ENCODE data around the gene PTCD2. TPM values are rescaled to one million over a fixed set of nuclear protein-coding genes. Genes with fewer than 3 reads are reported as not detected.

The PTCD2 gene
- total RNA-seq, 1 experiment from 2014 or later, result 12.7 TPM

DNA sequence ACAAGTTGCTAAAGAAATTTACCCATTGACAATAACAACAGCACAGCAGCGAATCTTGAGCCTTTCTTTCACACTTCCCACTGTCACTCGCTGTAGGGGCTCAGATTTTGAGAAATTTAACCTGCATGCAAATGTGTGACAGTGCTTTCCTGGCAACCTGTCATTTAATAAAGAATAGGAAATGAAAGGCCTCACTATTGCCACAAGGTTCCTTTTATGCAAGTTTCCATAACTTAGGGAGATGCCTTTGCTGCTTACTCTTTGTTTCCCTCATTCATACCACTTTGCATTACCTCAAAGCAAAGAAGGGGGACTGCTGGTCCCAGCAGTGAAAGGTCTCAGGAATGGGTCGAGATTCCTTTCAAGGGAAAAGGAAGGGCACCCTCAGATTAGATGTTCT lies 49.5 kb downstream of the PTCD2 start:
- intact Hi-C loops (cut with micrococcal nuclease; ENCODE audit: unreplicated experiment), result no loop called here
- ChIA-PET CTCF (no interaction called here), POLR2A (ENCODE audit: low non-redundant PET) (no interaction called here)
- H3K27me3 ChIP-seq (replicated peaks; ENCODE audit: insufficient read depth, low read depth, low read length, poor library complexity), result no peaks in the 10 kb centered on the region
- no peak overlapping the region for H3K27ac ChIP-seq (ENCODE audit: low read depth, low read length, poor library complexity, severe bottlenecking)
- no peaks in the 10 kb centered on the region for H3K36me3 ChIP-seq (ENCODE audit: insufficient read depth, low read length, poor library complexity, severe bottlenecking)
- DNase-seq (ENCODE audit: low spot score), result no peak
- no peaks in the 10 kb centered on the region for H3K9me3 ChIP-seq (ENCODE audit: low read depth, low read length, poor library complexity, severe bottlenecking)
- no peaks in the 10 kb centered on the region for H3K4me1 ChIP-seq (ENCODE audit: insufficient read depth, low read length, poor library complexity, severe bottlenecking)
- BruUV-seq (replicated peaks), result no TSS peak
- no peak overlapping the region for H3K4me3 ChIP-seq (ENCODE audit: low read depth, low read length, poor library complexity, severe bottlenecking)
- TF ChIP-seq, protein P1, sequence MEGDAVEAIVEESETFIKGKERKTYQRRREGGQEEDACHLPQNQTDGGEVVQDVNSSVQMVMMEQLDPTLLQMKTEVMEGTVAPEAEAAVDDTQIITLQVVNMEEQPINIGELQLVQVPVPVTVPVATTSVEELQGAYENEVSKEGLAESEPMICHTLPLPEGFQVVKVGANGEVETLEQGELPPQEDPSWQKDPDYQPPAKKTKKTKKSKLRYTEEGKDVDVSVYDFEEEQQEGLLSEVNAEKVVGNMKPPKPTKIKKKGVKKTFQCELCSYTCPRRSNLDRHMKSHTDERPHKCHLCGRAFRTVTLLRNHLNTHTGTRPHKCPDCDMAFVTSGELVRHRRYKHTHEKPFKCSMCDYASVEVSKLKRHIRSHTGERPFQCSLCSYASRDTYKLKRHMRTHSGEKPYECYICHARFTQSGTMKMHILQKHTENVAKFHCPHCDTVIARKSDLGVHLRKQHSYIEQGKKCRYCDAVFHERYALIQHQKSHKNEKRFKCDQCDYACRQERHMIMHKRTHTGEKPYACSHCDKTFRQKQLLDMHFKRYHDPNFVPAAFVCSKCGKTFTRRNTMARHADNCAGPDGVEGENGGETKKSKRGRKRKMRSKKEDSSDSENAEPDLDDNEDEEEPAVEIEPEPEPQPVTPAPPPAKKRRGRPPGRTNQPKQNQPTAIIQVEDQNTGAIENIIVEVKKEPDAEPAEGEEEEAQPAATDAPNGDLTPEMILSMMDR (conservative IDR thresholded peaks at IDR 0.05; ENCODE audit: low read depth, low read length), result no peak
- no peak for TF ChIP-seq EZH2 (IDR thresholded peaks at IDR 0.05; ENCODE audit: borderline replicate concordance, low read depth, low read length, poor library complexity, severe bottlenecking)

DNA sequence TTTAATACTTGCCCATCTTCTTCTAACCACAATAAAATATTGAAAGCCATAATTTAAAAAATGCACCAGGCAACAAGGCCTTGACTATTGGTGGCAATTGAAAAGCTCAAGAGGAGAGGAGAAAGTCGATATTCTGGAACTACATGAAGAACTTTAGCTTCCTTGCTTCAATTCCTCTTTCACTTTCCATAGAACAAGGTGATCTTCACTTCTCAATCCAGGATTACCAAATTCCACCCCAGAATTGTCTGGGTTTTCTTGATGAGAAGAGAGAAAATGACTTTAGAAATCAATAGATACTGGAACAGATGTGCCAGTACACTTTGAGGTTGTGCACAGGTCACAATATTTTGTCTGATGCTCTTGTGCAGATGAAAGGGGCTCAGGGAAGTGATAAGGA lies 52.2 kb downstream of the PTCD2 start:
- Histone ChIP-seq H3K4me1 (ENCODE audit: insufficient read depth, low read length, poor library complexity, severe bottlenecking) (no peaks in the 10 kb centered on the region), H3K4me3 (ENCODE audit: low read depth, low read length, poor library complexity, severe bottlenecking) (no peak overlapping the region), H3K27me3 (replicated peaks; ENCODE audit: insufficient read depth, low read depth, low read length, poor library complexity) (no peaks in the 10 kb centered on the region), H3K9me3 (ENCODE audit: low read depth, low read length, poor library complexity, severe bottlenecking) (no peaks in the 10 kb centered on the region), H3K36me3 (ENCODE audit: insufficient read depth, low read length, poor library complexity, severe bottlenecking) (no peaks in the 10 kb centered on the region), H3K27ac (ENCODE audit: low read depth, low read length, poor library complexity, severe bottlenecking) (no peak overlapping the region)
- intact Hi-C loops (cut with micrococcal nuclease; ENCODE audit: unreplicated experiment), result no loop called here
- TF ChIP-seq EZH2 (IDR thresholded peaks at IDR 0.05; ENCODE audit: borderline replicate concordance, low read depth, low read length, poor library complexity, severe bottlenecking), result no peak
- TF ChIP-seq, protein P1 (conservative IDR thresholded peaks at IDR 0.05; ENCODE audit: low read depth, low read length), result no peak
- no TSS peak for BruUV-seq (replicated peaks)
- CTCF ChIA-PET, result no interaction called here
- no peak for DNase-seq (ENCODE audit: low spot score)
- POLR2A ChIA-PET (ENCODE audit: low non-redundant PET), result no interaction called here

DNA sequence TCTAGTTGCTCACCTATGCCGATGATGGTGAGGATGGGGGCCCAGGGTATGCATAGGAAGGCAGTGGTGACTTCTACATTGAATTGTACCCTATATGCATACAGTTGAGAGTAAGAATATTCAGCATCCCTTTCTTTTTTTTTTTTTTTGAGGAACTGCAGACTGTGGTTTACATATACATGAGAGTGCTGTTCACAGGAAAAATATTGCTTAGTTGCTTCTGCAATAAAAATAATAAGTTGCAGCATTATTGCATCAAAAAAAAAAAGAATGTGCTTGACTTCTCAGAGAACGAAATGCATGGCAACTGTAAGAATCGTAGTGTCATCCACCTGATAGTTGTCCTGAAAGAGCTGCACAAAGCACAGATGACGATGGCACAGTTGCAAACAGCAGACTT lies 52.8 kb downstream of the PTCD2 start:
- intact Hi-C loops (cut with micrococcal nuclease; ENCODE audit: unreplicated experiment), result no loop called here
- no peak for DNase-seq (ENCODE audit: low spot score)
- POLR2A ChIA-PET (ENCODE audit: low non-redundant PET), result no interaction called here
- H3K27ac ChIP-seq (ENCODE audit: low read depth, low read length, poor library complexity, severe bottlenecking), result no peak overlapping the region
- H3K4me1 ChIP-seq (ENCODE audit: insufficient read depth, low read length, poor library complexity, severe bottlenecking), result no peaks in the 10 kb centered on the region
- no peak for TF ChIP-seq EZH2 (IDR thresholded peaks at IDR 0.05; ENCODE audit: borderline replicate concordance, low read depth, low read length, poor library complexity, severe bottlenecking)
- TF ChIP-seq, protein P1 (conservative IDR thresholded peaks at IDR 0.05; ENCODE audit: low read depth, low read length), result no peak
- H3K9me3 ChIP-seq (ENCODE audit: low read depth, low read length, poor library complexity, severe bottlenecking), result no peaks in the 10 kb centered on the region
- CTCF ChIA-PET, result no interaction called here
- no TSS peak for BruUV-seq (replicated peaks)
- no peaks in the 10 kb centered on the region for H3K27me3 ChIP-seq (replicated peaks; ENCODE audit: insufficient read depth, low read depth, low read length, poor library complexity)
- H3K4me3 ChIP-seq (ENCODE audit: low read depth, low read length, poor library complexity, severe bottlenecking), result no peak overlapping the region
- H3K36me3 ChIP-seq (ENCODE audit: insufficient read depth, low read length, poor library complexity, severe bottlenecking), result no peaks in the 10 kb centered on the region
